ENCODE data around the gene SORCS2. TPM values are rescaled to one million over a fixed set of nuclear protein-coding genes. Genes with fewer than 3 reads are reported as not detected.

The SORCS2 gene
- total RNA-seq, 8 experiments from 2014 or later: 1.8 to 14.0 (median 5.3) TPM

DNA sequence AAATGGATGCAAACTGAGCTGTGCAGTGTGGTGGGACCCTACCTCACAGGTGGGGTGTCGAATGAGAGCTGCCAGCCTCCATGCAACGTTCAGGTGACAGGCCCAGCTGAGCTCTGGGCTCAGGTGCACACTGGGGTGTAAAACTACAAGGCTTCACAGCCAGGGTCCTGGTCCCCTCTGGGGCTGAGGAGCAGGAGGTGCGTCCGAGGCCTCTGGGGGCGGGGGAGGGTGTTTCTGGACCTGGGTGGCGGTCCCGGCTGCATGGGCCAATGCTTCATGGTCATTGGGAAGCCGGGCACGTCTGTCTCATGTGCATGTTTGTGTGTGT is 26.5 kb upstream of the SORCS2 start:
- in situ Hi-C loops (cut with MboI; ENCODE audit: low pct_unique_long_range_greater_than_20kb in 2 of 9, low sequenced_read_pairs in 9 of 9, unreplicated experiment in 9 of 9): no loop called here
- ATAC-seq (replicated peaks in 6 of 8): no peak
- H3K27ac ChIP-seq: no peak overlapping the region
- H3K4me3 ChIP-seq: no peak overlapping the region
- peaks cover 8 to 17% of the 10 kb centered on the region in 2 donors for H3K4me1 ChIP-seq (replicated peaks in 1 of 2)
- 64 to 85% (median 80%) methylated on average over 1 to 4 of the region's 9 CpGs; no CpG with 5 or more reads in 7 of the 10 experiments for WGBS, 10 experiments

DNA sequence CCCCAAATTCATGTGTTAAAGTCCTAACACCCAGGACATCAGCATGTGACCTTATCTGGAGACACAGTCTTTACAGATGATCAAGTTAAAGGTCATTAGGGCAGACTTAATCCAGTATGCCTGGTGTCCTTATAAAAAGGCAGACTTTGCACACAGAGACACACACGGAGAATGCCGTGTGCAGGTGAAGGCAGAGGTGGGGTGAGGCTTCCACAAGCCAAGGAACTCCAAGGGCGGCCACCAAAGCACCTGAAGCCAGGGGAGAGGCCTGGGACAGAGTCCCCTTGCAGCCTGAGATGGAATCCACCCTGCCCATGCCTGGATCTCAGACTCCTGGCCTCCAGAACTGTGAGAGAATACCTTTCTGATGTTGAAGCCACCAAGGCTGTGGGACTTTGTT is 26.1 kb upstream of the SORCS2 start:
- WGBS, 10 experiments: 60 to 100% (median 82%) methylated on average over 1 to 2 of the region's 3 CpGs; no CpG with 5 or more reads in 7 of the 10 experiments
- Histone ChIP-seq H3K4me1 (replicated peaks in 1 of 2) (peaks cover 11 to 21% of the 10 kb centered on the region in 2 donors), H3K27ac (no peak overlapping the region), H3K4me3 (no peak overlapping the region)
- ATAC-seq (replicated peaks in 6 of 8): no peak
- in situ Hi-C loops (cut with MboI; ENCODE audit: low pct_unique_long_range_greater_than_20kb in 2 of 9, low sequenced_read_pairs in 9 of 9, unreplicated experiment in 9 of 9): no loop called here

DNA sequence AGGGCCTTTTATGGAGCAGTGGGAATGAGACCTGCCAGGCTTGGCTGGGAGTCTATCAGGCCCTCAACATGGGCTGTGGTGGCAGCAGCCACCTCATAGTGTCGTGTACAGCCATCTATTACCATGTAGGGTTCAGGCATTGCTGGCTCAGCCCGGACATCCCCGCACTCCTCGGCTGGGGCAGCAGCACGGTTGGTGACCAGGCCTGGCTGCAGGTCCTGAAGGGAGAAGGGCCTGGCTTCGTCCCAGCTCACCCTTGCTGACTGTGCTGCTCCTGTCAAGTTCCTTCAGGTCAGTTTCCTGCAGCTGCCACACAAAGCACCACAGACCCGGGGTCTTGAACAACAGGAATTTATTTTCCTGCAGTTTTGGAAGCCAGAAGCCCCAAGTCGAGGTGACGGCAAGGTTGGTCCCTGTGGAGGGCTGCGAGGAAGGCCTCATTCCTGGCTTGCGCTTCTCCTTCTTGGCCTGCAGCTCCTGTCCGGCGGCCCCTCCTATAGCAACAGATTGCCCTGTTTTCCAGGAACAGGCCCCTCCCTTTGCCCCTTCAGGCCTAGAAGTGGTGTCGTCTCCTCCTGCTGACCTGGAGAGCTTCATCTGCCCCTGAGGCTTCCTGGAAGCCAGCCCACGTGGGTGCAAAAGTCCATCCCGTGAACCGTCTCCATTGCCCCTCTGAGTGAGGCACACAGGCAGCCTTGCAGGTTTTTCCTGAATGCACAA is 25.2 kb upstream of the SORCS2 start:
- peaks cover 16 to 28% of the 10 kb centered on the region in 2 donors for H3K4me1 ChIP-seq (replicated peaks in 1 of 2)
- 33 to 100% (median 77%) methylated on average over 1 to 7 of the region's 17 CpGs; no CpG with 5 or more reads in 2 of the 10 experiments for WGBS, 10 experiments
- peak in 6 of 8 experiments; percentile 12 to 66 (median 34) for ATAC-seq (replicated peaks in 6 of 8)
- H3K4me3 ChIP-seq: no peak overlapping the region
- H3K27ac ChIP-seq: no peak overlapping the region
- in situ Hi-C loops (cut with MboI; ENCODE audit: low pct_unique_long_range_greater_than_20kb in 2 of 9, low sequenced_read_pairs in 9 of 9, unreplicated experiment in 9 of 9): no loop called here

DNA sequence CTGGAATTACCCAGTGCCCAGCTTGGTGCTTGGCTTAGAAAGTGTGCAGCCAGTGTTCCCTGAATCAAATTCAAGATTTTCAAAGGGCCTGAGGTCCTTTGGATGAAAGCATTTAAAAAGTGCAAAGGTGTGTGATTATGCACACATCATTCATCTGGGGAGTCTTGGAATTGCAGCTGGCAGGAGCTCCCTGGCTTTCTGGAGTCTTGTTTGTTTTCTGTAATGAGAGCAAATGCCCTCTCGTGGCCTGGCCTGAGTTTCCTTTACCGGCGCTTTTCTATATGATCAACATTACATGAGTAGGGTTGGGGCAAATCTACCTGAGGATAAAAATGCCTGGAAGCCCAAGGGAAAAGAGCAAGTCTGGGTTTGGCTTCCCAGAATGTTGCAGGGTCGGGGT is 24.6 kb upstream of the SORCS2 start:
- Histone ChIP-seq H3K4me3 (no peak overlapping the region), H3K27ac (no peak overlapping the region), H3K4me1 (replicated peaks in 1 of 2) (peaks cover 16 to 25% of the 10 kb centered on the region in 2 donors)
- in situ Hi-C loops (cut with MboI; ENCODE audit: low pct_unique_long_range_greater_than_20kb in 2 of 9, low sequenced_read_pairs in 9 of 9, unreplicated experiment in 9 of 9): no loop called here
- ATAC-seq (replicated peaks in 6 of 8): peak in 4 of 8 experiments; percentile 20 to 49 (median 34)
- WGBS, 10 experiments: 50 to 100% (median 83%) methylated on average over 1 to 3 of the region's 4 CpGs; no CpG with 5 or more reads in 3 of the 10 experiments

DNA sequence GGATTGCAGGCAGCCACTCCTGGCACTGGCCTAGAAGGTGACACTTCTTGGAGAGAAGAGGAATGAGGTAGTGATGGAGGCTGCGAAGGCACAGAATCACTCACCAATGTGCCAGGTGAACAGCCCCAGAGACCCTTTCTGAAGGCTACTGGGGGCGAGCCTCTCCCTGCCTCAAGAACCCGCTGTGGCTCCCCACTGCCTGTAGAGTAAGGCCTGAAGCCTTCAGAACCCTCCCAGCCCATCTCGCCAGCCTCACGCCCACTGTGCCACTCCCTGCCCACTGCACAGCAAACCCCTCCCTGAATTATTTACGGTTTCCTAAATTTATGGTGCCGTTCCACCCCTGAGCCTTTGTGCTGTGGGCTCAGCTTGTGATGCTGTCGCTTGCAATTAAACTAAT is 24.2 kb upstream of the SORCS2 start:
- no peak overlapping the region for H3K4me3 ChIP-seq
- ATAC-seq (replicated peaks in 6 of 8): peak in 1 of 8 experiments; percentile 10
- H3K4me1 ChIP-seq (replicated peaks in 1 of 2): peaks cover 16 to 25% of the 10 kb centered on the region in 2 donors
- in situ Hi-C loops (cut with MboI; ENCODE audit: low pct_unique_long_range_greater_than_20kb in 2 of 9, low sequenced_read_pairs in 9 of 9, unreplicated experiment in 9 of 9): no loop called here
- WGBS, 10 experiments: 20 to 100% (median 79%) methylated on average over 1 to 6 of the region's 8 CpGs; no CpG with 5 or more reads in 4 of the 10 experiments
- no peak overlapping the region for H3K27ac ChIP-seq

DNA sequence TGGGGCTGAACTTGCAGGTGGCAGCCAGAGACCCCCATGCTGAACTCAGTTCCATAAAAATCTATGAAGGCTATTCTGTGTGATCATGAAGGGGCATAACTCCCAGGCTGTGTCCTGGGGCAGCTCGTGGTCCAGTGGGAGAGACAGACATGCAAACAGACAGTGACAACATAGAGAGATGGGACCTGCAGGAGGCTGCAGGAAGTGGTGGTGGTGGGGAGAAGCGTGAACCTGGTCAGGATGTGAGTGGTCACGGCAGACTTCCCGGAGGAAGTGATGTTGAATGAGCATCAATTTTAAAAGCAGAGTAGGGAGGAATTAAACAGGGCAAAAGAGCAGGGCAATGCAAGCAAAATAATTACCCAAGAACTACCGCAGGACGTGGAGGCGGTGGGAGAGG is 23.2 kb upstream of the SORCS2 start:
- no peak for ATAC-seq (replicated peaks in 6 of 8)
- WGBS, 10 experiments: 78 to 100% (median 92%) methylated on average over 2 to 6 of the region's 7 CpGs; no CpG with 5 or more reads in 2 of the 10 experiments
- in situ Hi-C loops (cut with MboI; ENCODE audit: low pct_unique_long_range_greater_than_20kb in 2 of 9, low sequenced_read_pairs in 9 of 9, unreplicated experiment in 9 of 9): no loop called here
- peaks cover 16 to 25% of the 10 kb centered on the region in 2 donors for H3K4me1 ChIP-seq (replicated peaks in 1 of 2)
- no peak overlapping the region for H3K27ac ChIP-seq
- H3K4me3 ChIP-seq: no peak overlapping the region

DNA sequence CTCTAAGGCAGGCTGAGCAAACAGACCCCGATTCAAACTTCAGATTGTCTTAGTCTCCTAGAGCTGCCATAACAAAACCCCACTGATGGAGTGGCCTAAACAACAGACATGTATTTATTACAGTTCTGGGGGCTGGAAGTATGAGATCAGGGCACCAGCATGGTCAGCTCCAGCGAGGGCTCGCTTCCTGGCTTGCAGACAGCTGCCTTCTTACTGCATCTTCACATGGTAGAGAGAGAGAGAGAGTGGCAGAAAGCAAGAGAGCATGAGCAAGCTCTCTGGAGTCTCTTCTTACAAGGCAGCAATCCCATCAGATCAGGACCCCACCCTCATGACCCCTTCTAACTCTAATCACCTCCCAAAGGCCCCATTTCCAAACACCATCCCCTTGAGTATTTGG is 22.3 kb upstream of the SORCS2 start:
- Histone ChIP-seq H3K4me1 (replicated peaks in 1 of 2) (peaks cover 16 to 25% of the 10 kb centered on the region in 2 donors), H3K4me3 (no peak overlapping the region), H3K27ac (no peak overlapping the region)
- 85 to 100% (median 100%) methylated on average over 2 to 3 of the region's 3 CpGs; no CpG with 5 or more reads in 6 of the 10 experiments for WGBS, 10 experiments
- in situ Hi-C loops (cut with MboI; ENCODE audit: low pct_unique_long_range_greater_than_20kb in 2 of 9, low sequenced_read_pairs in 9 of 9, unreplicated experiment in 9 of 9): no loop called here
- no peak for ATAC-seq (replicated peaks in 6 of 8)

DNA sequence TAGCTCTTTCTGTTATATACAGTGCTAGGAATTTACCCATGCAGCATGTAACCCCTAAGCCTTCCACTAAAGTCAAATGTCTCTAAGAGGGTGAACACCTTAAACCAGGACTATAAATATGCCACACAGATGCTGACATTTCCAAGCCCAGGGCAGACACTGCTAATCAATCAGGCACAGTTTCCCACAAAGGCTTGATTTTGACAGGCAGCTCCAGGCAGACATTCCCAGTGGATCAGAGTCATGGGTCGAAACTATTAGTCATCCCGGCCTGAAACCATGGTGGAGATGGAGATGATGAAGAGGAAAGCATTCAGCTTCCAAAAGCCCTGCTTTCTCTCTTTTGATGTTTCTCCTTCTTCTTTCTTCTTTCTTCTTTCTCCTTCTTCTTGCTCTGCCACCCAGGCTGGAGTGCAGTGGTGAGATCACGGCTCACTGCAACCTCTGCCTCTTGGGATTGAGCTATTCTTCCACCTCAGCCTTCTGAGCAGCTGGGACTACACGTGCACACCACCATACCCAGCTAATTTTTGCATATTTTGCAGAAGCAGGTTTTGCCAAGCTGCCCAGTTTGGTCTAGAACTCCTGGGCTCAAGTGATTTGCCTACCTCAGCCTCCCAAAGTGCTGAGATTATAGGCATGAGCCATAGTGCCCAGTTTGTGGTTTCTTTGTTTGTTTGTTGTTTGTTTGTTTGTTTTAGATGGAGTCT is 21.0 kb upstream of the SORCS2 start:
- ATAC-seq (replicated peaks in 6 of 8): peak in 5 of 8 experiments; percentile 32 to 81 (median 65)
- peaks cover 16 to 25% of the 10 kb centered on the region in 2 donors for H3K4me1 ChIP-seq (replicated peaks in 1 of 2)
- in situ Hi-C loops (cut with MboI; ENCODE audit: low pct_unique_long_range_greater_than_20kb in 2 of 9, low sequenced_read_pairs in 9 of 9, unreplicated experiment in 9 of 9): no loop called here
- WGBS, 10 experiments: 46 to 79% (median 57%) methylated on average over 2 to 4 of the region's 4 CpGs; no CpG with 5 or more reads in 5 of the 10 experiments
- peak overlapping the region in 1 of 2 donors; percentile 25 for H3K27ac ChIP-seq
- no peak overlapping the region for H3K4me3 ChIP-seq

DNA sequence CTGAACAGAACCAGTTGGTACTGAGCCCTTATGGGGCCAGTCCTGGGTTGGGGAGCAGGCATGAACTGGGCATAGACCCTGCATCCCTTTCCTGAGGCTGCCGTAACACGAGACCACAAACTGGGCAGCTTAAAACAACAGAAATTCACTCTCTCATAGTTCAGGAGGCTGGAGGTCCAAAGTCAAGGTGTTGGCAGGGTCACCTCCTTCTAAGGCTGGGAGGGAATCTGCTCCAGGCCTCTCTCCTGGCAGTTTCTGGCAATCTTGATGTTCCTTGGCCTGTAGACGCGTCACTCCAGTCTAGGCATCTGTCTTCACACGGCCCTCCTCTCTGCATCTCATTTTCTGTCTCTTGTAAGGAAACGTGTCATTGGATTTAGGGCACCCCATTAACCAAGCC is 19.8 kb upstream of the SORCS2 start:
- Histone ChIP-seq H3K27ac (no peak overlapping the region), H3K4me1 (replicated peaks in 1 of 2) (peaks cover 12 to 20% of the 10 kb centered on the region in 2 donors), H3K4me3 (no peak overlapping the region)
- 20 to 100% (median 76%) methylated on average over 1 to 6 of the region's 6 CpGs; no CpG with 5 or more reads in 5 of the 10 experiments for WGBS, 10 experiments
- no peak for ATAC-seq (replicated peaks in 6 of 8)
- in situ Hi-C loops (cut with MboI; ENCODE audit: low pct_unique_long_range_greater_than_20kb in 2 of 9, low sequenced_read_pairs in 9 of 9, unreplicated experiment in 9 of 9): no loop called here

DNA sequence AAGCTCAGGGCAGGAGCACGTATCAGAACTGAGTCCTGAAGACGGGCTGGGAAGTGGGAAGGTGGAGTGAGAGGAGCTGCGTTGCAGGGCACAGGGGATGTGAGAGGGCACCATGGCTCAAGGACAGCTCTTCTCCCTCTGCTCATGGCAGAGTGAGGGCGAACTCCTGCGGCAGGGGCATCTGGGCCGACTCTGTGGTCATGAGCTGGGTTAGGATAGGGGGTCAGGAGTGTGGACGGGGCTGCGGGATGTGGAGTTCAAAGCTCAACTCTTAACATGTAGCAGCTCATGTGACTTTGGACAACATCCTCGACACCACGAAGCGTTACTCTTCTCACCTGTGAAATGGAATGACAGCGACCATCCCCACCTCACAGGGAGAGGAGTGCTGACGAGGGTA is 19.4 kb upstream of the SORCS2 start:
- no peak overlapping the region for H3K27ac ChIP-seq
- H3K4me1 ChIP-seq (replicated peaks in 1 of 2): peaks cover 9 to 17% of the 10 kb centered on the region in 2 donors
- no peak for ATAC-seq (replicated peaks in 6 of 8)
- in situ Hi-C loops (cut with MboI; ENCODE audit: low pct_unique_long_range_greater_than_20kb in 2 of 9, low sequenced_read_pairs in 9 of 9, unreplicated experiment in 9 of 9): no loop called here
- H3K4me3 ChIP-seq: no peak overlapping the region
- 62 to 100% (median 89%) methylated on average over 2 to 12 of the region's 13 CpGs; no CpG with 5 or more reads in 3 of the 10 experiments for WGBS, 10 experiments

DNA sequence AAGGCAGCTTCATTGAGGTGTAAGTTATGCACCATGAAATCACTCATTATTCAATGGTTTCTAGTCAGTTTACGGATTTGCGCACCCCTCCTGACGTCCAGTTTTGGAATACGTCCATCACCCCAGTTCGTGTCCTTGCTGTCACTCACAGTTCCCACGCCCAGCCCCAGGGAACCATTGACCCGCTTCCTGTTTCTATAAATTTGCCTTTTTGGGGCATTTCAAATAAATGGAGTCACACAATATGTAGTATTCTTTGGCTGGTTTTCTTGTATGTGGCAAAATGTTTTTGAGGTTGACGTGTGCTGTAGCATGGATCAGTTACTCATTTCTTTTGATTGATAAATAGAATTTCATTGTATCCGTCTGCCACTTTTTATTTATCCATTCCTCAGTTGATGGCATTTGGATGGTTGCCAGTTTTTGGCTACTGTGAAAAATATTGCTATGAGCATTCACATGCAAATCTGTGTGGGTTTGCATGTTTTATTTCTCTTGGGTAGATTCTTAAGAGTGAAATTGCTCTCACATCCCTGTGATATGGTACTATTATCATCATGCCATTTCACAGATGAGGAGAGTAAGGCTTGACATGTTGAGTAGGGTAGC is 18.4 kb upstream of the SORCS2 start:
- in situ Hi-C loops (cut with MboI; ENCODE audit: low pct_unique_long_range_greater_than_20kb in 2 of 9, low sequenced_read_pairs in 9 of 9, unreplicated experiment in 9 of 9): no loop called here
- ATAC-seq (replicated peaks in 6 of 8): no peak
- H3K27ac ChIP-seq: no peak overlapping the region
- WGBS, 10 experiments: 53 to 100% (median 89%) methylated on average over 2 to 9 of the region's 9 CpGs; no CpG with 5 or more reads in 1 of the 10 experiments
- H3K4me3 ChIP-seq: no peak overlapping the region
- peaks cover 9 to 17% of the 10 kb centered on the region in 2 donors for H3K4me1 ChIP-seq (replicated peaks in 1 of 2)

DNA sequence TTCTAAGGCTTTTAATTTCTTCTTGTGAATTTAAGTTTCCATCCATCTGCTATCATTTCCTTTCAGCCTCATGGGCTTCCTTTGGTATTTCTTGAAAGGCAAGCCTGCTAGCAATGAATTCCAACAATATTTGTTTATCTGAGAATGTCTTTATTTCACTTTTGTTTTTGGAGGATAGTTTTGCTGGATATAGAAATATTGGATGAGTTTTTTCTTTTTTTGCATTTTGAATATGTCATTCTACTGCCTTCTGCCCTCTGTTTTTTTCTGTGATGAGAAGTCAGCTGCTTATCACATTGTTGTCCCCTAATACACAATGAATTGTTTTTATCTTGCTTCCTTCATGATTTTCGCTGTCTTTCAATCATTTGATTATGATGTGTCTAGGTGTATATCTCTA is 13.2 kb upstream of the SORCS2 start:
- Histone ChIP-seq H3K4me1 (replicated peaks in 1 of 2) (no peaks in the 10 kb centered on the region), H3K4me3 (no peak overlapping the region), H3K27ac (no peak overlapping the region)
- in situ Hi-C loops (cut with MboI; ENCODE audit: low pct_unique_long_range_greater_than_20kb in 2 of 9, low sequenced_read_pairs in 9 of 9, unreplicated experiment in 9 of 9): loop anchor here in 5 of 9 experiments (25.0 kb wide), 2 partner anchors 283 to 533 kb away; no protein-coding TSS in a partner anchor
- no peak for ATAC-seq (replicated peaks in 6 of 8)
- WGBS, 10 experiments: 46 to 100% (median 78%) methylated on average over 1 of the region's 1 CpG

DNA sequence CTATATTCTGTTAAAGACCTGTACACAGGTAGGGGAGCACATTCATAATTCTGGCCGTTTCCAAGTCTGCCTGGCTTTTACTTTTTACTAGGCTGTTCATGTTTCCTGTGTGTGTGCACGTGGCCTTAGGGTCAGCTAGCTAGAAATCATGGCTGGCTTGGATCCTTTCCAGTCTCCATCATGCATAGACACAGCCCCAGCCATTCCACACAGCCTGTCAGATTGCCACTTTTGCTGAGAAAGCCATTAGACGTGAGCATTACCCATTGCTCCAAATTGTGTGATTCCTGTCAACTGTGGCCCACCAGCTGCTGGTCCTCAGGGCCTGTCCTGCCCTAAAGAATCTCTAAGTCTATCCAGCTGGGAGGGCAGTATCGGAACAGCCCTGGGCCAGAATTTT is 11.4 kb upstream of the SORCS2 start:
- no peak overlapping the region for H3K27ac ChIP-seq
- H3K4me3 ChIP-seq: no peak overlapping the region
- peak in 4 of 8 experiments; percentile 35 to 54 (median 48) for ATAC-seq (replicated peaks in 6 of 8)
- in situ Hi-C loops (cut with MboI; ENCODE audit: low pct_unique_long_range_greater_than_20kb in 2 of 9, low sequenced_read_pairs in 9 of 9, unreplicated experiment in 9 of 9): loop anchor here in 5 of 9 experiments (25.0 kb wide), 2 partner anchors 281 to 531 kb away; no protein-coding TSS in a partner anchor
- no peaks in the 10 kb centered on the region for H3K4me1 ChIP-seq (replicated peaks in 1 of 2)
- 0 to 80% (median 50%) methylated on average over 1 to 4 of the region's 4 CpGs; no CpG with 5 or more reads in 2 of the 10 experiments for WGBS, 10 experiments

Data from motor neuron (in vitro differentiated cells).